IPS-20b (cell line): ENCODE results near the gene RAB32.

Source experiments
- H3K27ac ChIP-seq: one replicate; pipeline ENCODE4 v1.5.1; 2013; ENCODE audit warnings: low read length
- H3K27me3 ChIP-seq: 2 replicates; pipeline ENCODE4 v1.6.1; 2013; ENCODE audit warnings: mild to moderate bottlenecking, low read length, inconsistent platforms; ENCODE audit not compliant: insufficient read depth
- H3K36me3 ChIP-seq: 2 replicates; pipeline ENCODE4 v1.6.1; 2013; ENCODE audit warnings: low read depth, mild to moderate bottlenecking, inconsistent platforms, low read length, moderate library complexity; ENCODE audit not compliant: insufficient read depth
- H3K4me1 ChIP-seq: 2 replicates; pipeline ENCODE4 v1.6.1; 2013; ENCODE audit warnings: mild to moderate bottlenecking, control low read depth, inconsistent platforms, low read length, moderate library complexity; ENCODE audit not compliant: insufficient read depth
- H3K4me3 ChIP-seq: 2 replicates; pipeline ENCODE4 v1.5.1; 2013; ENCODE audit warnings: mild to moderate bottlenecking, low read length, inconsistent platforms
- H3K9ac ChIP-seq: 2 replicates; pipeline ENCODE4 v1.6.1; 2013; ENCODE audit warnings: low read depth, mild to moderate bottlenecking, inconsistent platforms, low read length, moderate library complexity
- H3K9me3 ChIP-seq: 2 replicates; pipeline ENCODE4 v1.6.1; 2013; ENCODE audit warnings: mild to moderate bottlenecking, low read depth, low read length, inconsistent platforms; ENCODE audit not compliant: insufficient read depth

The RAB32 gene

DNA sequence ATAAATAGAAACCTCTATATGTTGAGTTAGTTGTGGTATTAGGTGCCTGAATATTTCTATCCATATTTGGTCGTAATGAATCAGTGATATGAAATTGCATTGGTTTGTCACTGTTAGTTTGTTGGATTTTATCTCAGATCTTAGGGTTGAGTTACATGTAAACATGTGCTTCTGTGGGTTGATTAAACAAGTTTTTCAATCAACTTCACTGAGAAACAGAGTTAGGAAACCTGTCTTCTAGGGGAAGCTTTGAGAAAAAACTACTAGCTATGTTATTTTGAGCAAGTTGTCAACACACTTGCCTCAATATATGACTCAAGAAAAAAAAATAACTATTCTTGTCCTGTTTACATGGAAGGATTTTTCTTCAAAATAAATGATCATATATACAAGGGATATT lies 40.3 kb downstream of the RAB32 start:
- Histone ChIP-seq H3K9ac (no peak overlapping the region), H3K9me3 (no peaks in the 10 kb centered on the region), H3K27ac (no peak overlapping the region), H3K4me3 (no peak overlapping the region), H3K4me1 (no peaks in the 10 kb centered on the region), H3K27me3 (no peaks in the 10 kb centered on the region), H3K36me3 (no peaks in the 10 kb centered on the region)

DNA sequence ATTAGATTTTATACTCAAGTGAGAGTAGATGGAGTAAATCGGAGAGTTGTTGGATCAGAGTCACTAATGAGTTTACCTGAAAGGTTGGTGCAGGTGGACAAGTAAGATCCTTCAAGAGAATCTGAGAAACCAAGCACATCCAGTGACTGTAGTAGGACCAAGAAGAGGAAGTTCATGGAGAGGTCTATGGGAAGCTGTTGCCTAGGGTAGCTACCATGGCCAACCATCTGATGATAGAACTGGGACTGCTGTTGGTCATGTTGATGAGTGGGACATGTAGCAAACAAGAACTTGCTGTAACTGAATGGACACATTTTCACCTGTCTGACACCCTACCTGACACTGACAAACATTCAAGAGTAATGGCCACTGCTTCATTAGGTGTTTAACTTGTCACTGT lies 43.8 kb downstream of the RAB32 start:
- Histone ChIP-seq H3K27me3 (no peaks in the 10 kb centered on the region), H3K36me3 (no peaks in the 10 kb centered on the region), H3K9ac (no peak overlapping the region), H3K9me3 (no peaks in the 10 kb centered on the region), H3K4me3 (no peak overlapping the region), H3K4me1 (no peaks in the 10 kb centered on the region), H3K27ac (no peak overlapping the region)

DNA sequence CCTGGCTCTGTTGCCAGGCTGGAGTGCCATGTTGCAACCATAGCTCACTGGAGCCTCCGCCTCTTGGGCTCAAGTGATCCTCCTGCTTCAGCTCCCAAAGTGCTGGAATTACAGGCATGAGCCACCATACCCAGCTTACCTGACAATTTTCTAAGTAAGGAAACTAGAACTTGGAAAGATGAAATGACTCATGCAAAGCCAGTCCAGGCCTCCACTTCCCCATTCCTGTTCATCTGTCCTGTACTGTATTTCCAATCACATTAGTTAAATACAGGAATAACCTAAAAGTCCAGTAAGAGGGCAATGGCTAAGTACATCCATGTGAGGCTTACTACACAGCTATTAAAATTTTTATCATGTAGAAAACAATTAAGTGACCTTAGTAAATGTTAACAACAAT lies 46.9 kb downstream of the RAB32 start:
- no peak overlapping the region for H3K9ac ChIP-seq
- H3K27ac ChIP-seq: no peak overlapping the region
- no peaks in the 10 kb centered on the region for H3K4me1 ChIP-seq
- H3K27me3 ChIP-seq: no peaks in the 10 kb centered on the region
- H3K9me3 ChIP-seq: no peaks in the 10 kb centered on the region
- no peaks in the 10 kb centered on the region for H3K36me3 ChIP-seq
- H3K4me3 ChIP-seq: no peak overlapping the region

DNA sequence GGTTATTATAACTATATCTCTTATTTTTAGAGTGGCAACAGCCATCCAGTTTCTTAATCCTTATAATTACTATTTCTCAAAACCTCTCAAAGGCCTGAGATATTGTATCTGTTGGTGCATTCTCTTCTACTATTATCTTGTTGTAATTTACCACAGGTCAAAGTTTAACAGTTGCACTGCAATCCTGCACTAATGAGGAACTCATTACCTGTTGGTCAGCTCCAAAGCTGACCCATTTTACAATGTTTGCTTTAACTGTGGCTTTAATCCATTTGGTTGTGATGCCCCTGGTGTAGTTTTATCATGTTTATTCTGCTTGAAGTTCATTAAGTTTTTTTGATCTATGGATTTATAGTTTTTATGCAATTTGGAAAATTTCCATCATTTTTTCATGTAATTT lies 48.8 kb downstream of the RAB32 start:
- Histone ChIP-seq H3K9me3 (no peaks in the 10 kb centered on the region), H3K36me3 (no peaks in the 10 kb centered on the region)

DNA sequence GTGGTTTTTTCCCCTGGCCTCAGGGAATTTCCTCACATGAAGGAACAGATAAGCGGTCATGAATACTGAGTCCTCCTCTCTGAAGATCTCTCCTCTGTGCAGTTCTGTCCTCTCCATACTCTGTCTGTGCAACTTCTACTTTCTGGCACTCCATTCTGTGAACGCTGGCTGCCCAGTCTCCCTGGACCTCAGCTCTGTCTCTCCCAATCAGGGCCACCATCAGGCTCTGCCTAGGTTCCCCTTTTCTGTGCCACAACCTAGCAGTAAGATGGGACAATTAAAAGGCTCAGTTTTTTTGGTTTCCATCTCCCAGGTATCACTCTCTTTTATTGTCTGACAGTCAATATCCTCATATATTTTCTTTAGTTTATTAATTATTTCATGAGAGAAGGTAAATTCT lies 50.4 kb downstream of the RAB32 start:
- Histone ChIP-seq H3K36me3 (no peaks in the 10 kb centered on the region), H3K27me3 (peaks cover under 1% of the 10 kb centered on the region; the same call in 1 of the 2 replicates), H3K9ac (no peak overlapping the region), H3K4me1 (no peaks in the 10 kb centered on the region), H3K9me3 (no peaks in the 10 kb centered on the region), H3K27ac (no peak overlapping the region), H3K4me3 (no peak overlapping the region)

More for the DNA sequence above, 48.8 kb downstream of the RAB32 start:
- Histone ChIP-seq H3K4me3 (no peak overlapping the region), H3K4me1 (no peaks in the 10 kb centered on the region), H3K27me3 (no peaks in the 10 kb centered on the region), H3K9ac (no peak overlapping the region), H3K27ac (no peak overlapping the region)

DNA sequence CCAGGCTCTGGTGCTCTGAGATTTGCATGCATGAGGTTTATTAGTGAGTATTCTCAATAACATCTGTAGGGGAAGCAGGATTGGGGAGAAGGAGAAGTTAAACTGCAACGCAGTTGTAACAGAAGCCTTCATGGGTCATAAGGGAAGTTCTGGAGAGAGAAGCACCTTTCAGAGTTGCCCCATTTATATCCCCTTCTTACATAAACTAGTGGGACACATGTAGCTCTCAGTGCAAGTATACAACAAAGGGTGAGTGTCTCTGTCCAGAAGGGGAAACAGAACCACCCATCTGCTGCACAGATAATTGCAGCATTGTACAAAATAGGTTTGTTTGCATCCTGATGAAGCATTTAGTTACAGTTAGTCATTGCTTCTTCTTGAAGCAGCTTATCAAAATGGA lies 50.9 kb downstream of the RAB32 start:
- H3K9ac ChIP-seq: no peak overlapping the region
- H3K4me1 ChIP-seq: no peaks in the 10 kb centered on the region
- H3K27ac ChIP-seq: no peak overlapping the region
- H3K9me3 ChIP-seq: no peaks in the 10 kb centered on the region
- H3K4me3 ChIP-seq: no peak overlapping the region
- H3K36me3 ChIP-seq: no peaks in the 10 kb centered on the region
- H3K27me3 ChIP-seq: peaks cover 6% of the 10 kb centered on the region; the same call in 1 of the 2 replicates

DNA sequence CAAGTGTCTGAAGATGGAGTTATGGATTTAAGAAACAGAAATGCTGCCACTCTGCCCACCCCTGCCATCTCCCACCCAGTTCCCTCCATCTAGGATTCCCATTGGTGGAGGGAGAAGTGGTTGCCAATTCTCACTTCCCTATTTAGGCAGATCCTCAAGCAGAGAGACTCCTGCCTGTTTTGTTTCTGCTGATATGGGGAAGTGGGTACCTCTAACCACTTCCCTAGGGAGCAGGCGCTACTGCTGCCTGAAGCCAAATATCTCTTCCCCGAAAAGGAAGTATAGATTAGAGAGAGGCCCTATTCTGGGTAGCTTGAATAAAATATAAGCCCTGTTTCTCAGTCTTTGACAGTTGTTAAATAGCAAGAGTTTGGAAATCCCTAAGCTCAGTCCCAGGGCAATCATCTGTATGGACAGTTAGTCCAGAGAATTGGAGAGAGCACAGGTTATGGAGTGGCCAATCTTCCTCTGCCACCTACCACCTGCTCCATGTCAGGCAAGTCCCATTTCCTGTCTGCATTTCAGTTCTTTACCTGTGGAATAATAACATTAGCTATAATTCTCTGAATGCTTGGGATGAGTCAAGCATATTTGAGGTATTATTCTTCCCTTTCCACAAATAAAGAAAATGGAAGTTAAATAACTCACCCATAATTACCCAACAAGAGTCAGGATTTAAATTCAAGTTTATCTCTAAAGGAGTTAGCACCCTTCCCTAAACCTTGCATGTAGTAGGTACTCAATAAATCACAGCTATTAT lies 52.5 kb downstream of the RAB32 start:
- H3K9me3 ChIP-seq: no peaks in the 10 kb centered on the region
- no peak overlapping the region for H3K4me3 ChIP-seq
- no peaks in the 10 kb centered on the region for H3K4me1 ChIP-seq
- H3K9ac ChIP-seq: no peak overlapping the region
- H3K27ac ChIP-seq: no peak overlapping the region
- peaks cover 10% of the 10 kb centered on the region; the same call in 1 of the 2 replicates for H3K27me3 ChIP-seq
- H3K36me3 ChIP-seq: no peaks in the 10 kb centered on the region

DNA sequence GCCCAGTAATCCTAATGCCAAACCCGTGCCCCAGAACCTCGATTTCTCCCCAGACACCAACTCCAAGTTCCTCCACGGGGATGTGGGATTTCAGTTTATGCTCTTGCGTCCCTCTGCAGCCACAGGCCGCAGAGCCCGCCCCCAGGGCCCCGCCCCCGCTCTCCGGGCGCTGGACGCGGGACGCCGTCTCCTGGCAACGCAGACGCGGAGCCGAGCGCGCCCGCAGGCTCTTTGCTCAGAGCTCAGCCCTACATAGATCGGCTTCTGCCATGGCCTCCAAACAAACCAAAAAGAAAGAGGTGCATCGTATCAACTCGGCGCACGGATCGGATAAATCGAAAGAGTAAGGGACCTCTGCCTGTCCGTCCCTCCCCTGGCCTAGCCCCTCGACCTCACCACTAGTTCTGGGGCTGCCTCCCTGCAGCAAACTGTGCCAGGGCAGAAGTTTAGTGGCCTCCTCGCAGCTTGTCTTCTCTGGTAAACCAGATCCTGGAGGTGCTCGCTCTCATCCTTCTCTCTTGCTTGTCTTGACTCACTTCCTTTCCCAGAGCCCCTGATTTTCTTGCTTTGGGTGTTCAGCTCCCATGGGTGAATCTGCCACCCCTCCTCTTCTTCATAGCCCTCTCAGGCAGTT lies 55.3 kb downstream of the RAB32 start, which contains the start of gene ADGB:
Gene ADGB (plus strand): TSS at position 201 of the 634 bp plus-strand sequence. CDS start 69 bp downstream, at position 270.
- Histone ChIP-seq H3K4me3 (peak within 1 kb of the TSS; percentile 68), H3K9ac (peak within 1 kb of the TSS; percentile 49; the same call in 1 of the 2 replicates), H3K9me3 (no peaks in the 10 kb centered on the region), H3K27ac (no peak within 1 kb of the TSS), H3K4me1 (no peaks in the 10 kb centered on the region), H3K27me3 (peaks cover 10% of the 10 kb centered on the region; the same call in 1 of the 2 replicates), H3K36me3 (no peaks in the 10 kb centered on the region)

DNA sequence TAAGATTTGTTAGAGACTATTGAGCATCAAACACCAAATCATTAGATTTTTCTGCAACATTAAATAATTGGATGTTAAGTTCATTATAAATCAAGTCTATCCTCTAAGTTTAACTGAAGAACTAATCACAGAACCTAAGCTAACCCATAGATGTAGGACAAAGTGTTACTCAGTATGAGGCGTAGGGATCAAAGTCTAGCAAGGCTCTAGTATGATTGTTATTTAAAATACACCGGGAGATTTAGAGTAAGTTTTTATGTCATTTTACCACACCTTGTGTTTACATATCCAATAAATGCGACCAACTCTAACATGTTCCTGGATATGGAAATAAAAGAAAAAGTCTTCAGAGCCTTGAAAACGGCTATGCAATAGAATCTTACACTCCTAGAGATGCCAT lies 57.7 kb downstream of the RAB32 start:
- no peaks in the 10 kb centered on the region for H3K9me3 ChIP-seq
- H3K4me1 ChIP-seq: no peaks in the 10 kb centered on the region
- H3K27me3 ChIP-seq: peaks cover 10% of the 10 kb centered on the region; the same call in 1 of the 2 replicates
- H3K36me3 ChIP-seq: no peaks in the 10 kb centered on the region
- no peak overlapping the region for H3K27ac ChIP-seq
- H3K9ac ChIP-seq: no peak overlapping the region
- H3K4me3 ChIP-seq: no peak overlapping the region

DNA sequence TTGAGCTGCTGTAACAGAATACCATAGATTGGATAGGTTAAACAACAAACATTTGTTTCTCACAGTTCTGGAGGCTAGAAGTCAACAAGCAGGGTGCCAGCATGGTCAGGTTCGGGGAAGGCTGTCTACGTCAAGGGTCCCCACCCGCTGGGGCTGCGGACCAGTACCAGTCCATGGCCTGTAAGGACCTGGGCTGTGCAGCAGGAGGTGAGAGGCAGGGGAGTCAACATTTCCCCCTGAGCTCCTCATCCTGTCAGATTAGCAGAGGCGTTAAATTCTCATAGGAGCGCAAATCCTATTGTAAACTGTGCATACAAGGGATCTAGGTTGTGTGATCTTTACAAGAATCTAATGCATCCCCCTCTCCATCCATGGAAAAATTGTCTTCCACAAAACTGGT lies 58.9 kb downstream of the RAB32 start:
- Histone ChIP-seq H3K4me1 (no peaks in the 10 kb centered on the region), H3K27me3 (peaks cover 10% of the 10 kb centered on the region; the same call in 1 of the 2 replicates), H3K4me3 (no peak overlapping the region), H3K36me3 (no peaks in the 10 kb centered on the region), H3K27ac (no peak overlapping the region), H3K9ac (no peak overlapping the region), H3K9me3 (no peaks in the 10 kb centered on the region)
